Uterus (tissue), 4 donors: ENCODE data around the gene NCDN. TPM values are rescaled to one million over a fixed set of nuclear protein-coding genes. Genes with fewer than 3 reads are reported as not detected.

Experiments
- DNase-seq, 2 donors: peaks; one replicate each; pipeline ENCODE4 v3.0.0-alpha.2; 2019 to 2020
- H3K27ac ChIP-seq, 2 donors: fragments of 200-600 bp; sonication (generic); 1 replicate in 1 of 2; 2 replicates in 1 of 2; pipeline ENCODE4 v1.5.1; 2016 to 2018
- H3K27me3 ChIP-seq, 2 donors: fragments of 200-600 bp; sonication (generic); one replicate each; pipeline ENCODE4 v1.5.1; 2018 to 2019; ENCODE audit warnings: control low read depth in 1 of 2
- H3K36me3 ChIP-seq, 2 donors: fragments of 200-600 bp; sonication (generic); one replicate each; pipeline ENCODE4 v1.5.1; 2019; ENCODE audit warnings: control low read depth in 1 of 2
- H3K4me1 ChIP-seq, 2 donors: fragments of 200-600 bp; sonication (generic); one replicate each; pipeline ENCODE4 v1.5.1; 2018 to 2019; ENCODE audit warnings: control low read depth in 1 of 2
- H3K4me3 ChIP-seq, 2 donors: fragments of 200-600 bp; sonication (generic); 1 replicate in 1 of 2; 2 replicates in 1 of 2; pipeline ENCODE4 v1.5.1; 2018 to 2019; ENCODE audit warnings: mild to moderate bottlenecking in 1 of 2
- H3K9me3 ChIP-seq, 2 donors: fragments of 200-600 bp; sonication (generic); one replicate each; pipeline ENCODE4 v1.5.1; 2019; ENCODE audit warnings: control low read depth in 1 of 2
- CTCF ChIP-seq, 4 experiments: fragments of 200-600 bp in 2 of 4; fragments of 450-650 bp in 2 of 4; sonication (generic) in 2 of 4; IDR thresholded peaks; one replicate each; pipeline ENCODE4 v1.5.1; 2016 to 2019; ENCODE audit warnings: antibody characterized with exemption in 4 of 4, mild to moderate bottlenecking in 2 of 4, moderate library complexity in 1 of 4
- POLR2A ChIP-seq, 2 donors: fragments of 450-650 bp; IDR thresholded peaks; one replicate each; pipeline ENCODE4 v1.6.1; 2016; ENCODE audit warnings: antibody characterized with exemption in 2 of 2, mild to moderate bottlenecking in 1 of 2, moderate library complexity in 1 of 2
- intact Hi-C: fragments of 100-400 bp; cut with DNase I; formaldehyde crosslinking; loops from one replicate; pipeline ENCODE4 v1.15.1; 2023; ENCODE audit warnings: low total_unique reads
- total RNA-seq, 4 donors: library from RNA; depleted of rRNA in 3 of 4; stranded (reverse); fragments of >200 nt in 3 of 4; gene quantifications; one replicate each; pipeline versions ENCODE4 v1.1.0 to v1.2.4, GENCODE V29; 2014 to 2023
- donor health status: DM: yes; HTN: yes; CAD: no.

Gene NCDN
- total RNA-seq, 4 donors from 2014 or later, result 4.4 to 29.9 (median 17.0) TPM

GRCh38 chr1:35554266-35555211 is 3.1 kb upstream of the NCDN start:
- Histone ChIP-seq H3K27ac (no peak overlapping the region), H3K4me1 (peaks cover 0 to 6% of the 10 kb centered on the region in 2 donors)
- TF ChIP-seq CTCF (IDR thresholded peaks at IDR 0.05) (no peak), POLR2A (IDR thresholded peaks at IDR 0.05) (no peak)

GRCh38 chr1:35555212-35555584 is 2.4 kb upstream of the NCDN start:
- no peak for DNase-seq
- Histone ChIP-seq H3K27me3 (no peaks in the 10 kb centered on the region), H3K9me3 (no peaks in the 10 kb centered on the region), H3K4me3 (no peak overlapping the region), H3K36me3 (no peaks in the 10 kb centered on the region), H3K4me1 (peaks cover 0 to 6% of the 10 kb centered on the region in 2 donors), H3K27ac (no peak overlapping the region)
- intact Hi-C loops, result no loop called here
- TF ChIP-seq POLR2A (IDR thresholded peaks at IDR 0.05) (no peak), CTCF (IDR thresholded peaks at IDR 0.05) (no peak)

More at GRCh38 chr1:35554266-35555211, 3.1 kb upstream of the NCDN start:
- Histone ChIP-seq H3K9me3 (no peaks in the 10 kb centered on the region), H3K4me3 (no peak overlapping the region), H3K36me3 (no peaks in the 10 kb centered on the region), H3K27me3 (no peaks in the 10 kb centered on the region)
- no peak for DNase-seq
- intact Hi-C loops, result no loop called here

GRCh38 chr1:35555601-35556477 is 1.8 kb upstream of the NCDN start:
- no peaks in the 10 kb centered on the region for H3K27me3 ChIP-seq
- no peaks in the 10 kb centered on the region for H3K9me3 ChIP-seq
- intact Hi-C loops, result no loop called here
- no peak overlapping the region for H3K27ac ChIP-seq
- no peak for DNase-seq
- H3K4me1 ChIP-seq, result peaks cover 0 to 11% of the 10 kb centered on the region in 2 donors
- H3K4me3 ChIP-seq, result peak overlapping the region in 1 of 2 donors; percentile 87
- H3K36me3 ChIP-seq, result no peaks in the 10 kb centered on the region
- TF ChIP-seq POLR2A (IDR thresholded peaks at IDR 0.05) (no peak), CTCF (IDR thresholded peaks at IDR 0.05) (no peak)

GRCh38 chr1:35556484-35557117 is 998 bp upstream of the NCDN start:
- Histone ChIP-seq H3K36me3 (no peaks in the 10 kb centered on the region), H3K4me1 (peaks cover 0 to 15% of the 10 kb centered on the region in 2 donors), H3K9me3 (no peaks in the 10 kb centered on the region), H3K27ac (peak overlapping the region; percentile 96 to 98), H3K27me3 (no peaks in the 10 kb centered on the region), H3K4me3 (peak overlapping the region; percentile 87 to 92)
- intact Hi-C loops, result no loop called here
- TF ChIP-seq POLR2A (IDR thresholded peaks at IDR 0.05) (no peak), CTCF (IDR thresholded peaks at IDR 0.05) (no peak)
- no peak for DNase-seq
